Nephron progenitor cell (in vitro differentiated cells): ENCODE data around the gene LARP4.
A peak's percentile ranks its signal among the peaks of the same experiment; 100 is the strongest.

ENCODE experiments used
- DNase-seq: peaks from one replicate; pipeline ENCODE4 v3.0.0; 2021
- H3K27ac Mint-ChIP-seq: 2 replicates; pipeline ENCODE4 v1.8.0; 2021; ENCODE audit warnings: mild to moderate bottlenecking, moderate library complexity, mixed read lengths
- H3K27me3 Mint-ChIP-seq: 2 replicates; pipeline ENCODE4 v1.8.0; 2021; ENCODE audit warnings: mild to moderate bottlenecking, low read depth, mixed read lengths; ENCODE audit not compliant: poor library complexity
- H3K36me3 Mint-ChIP-seq: 2 replicates; pipeline ENCODE4 v1.8.0; 2021; ENCODE audit warnings: low read depth, mixed read lengths
- H3K4me1 Mint-ChIP-seq: 2 replicates; pipeline ENCODE4 v1.8.0; 2021; ENCODE audit warnings: mixed read lengths
- H3K4me3 Mint-ChIP-seq: 2 replicates; pipeline ENCODE4 v1.8.0; 2021; ENCODE audit warnings: mild to moderate bottlenecking, moderate library complexity, mixed read lengths
- H3K9me3 Mint-ChIP-seq: 2 replicates; pipeline ENCODE4 v1.8.0; 2021; ENCODE audit warnings: mild to moderate bottlenecking, moderate library complexity, mixed read lengths
- CTCF ChIP-seq: fragments of 200-600 bp; sonication (generic); IDR thresholded peaks from 2 replicates; pipeline ENCODE4 v1.5.0; 2021; ENCODE audit warnings: antibody characterized with exemption

LARP4 gene

GRCh38 chr12:50524621-50525020, 123.9 kb downstream of the LARP4 start:
- H3K27ac Mint-ChIP-seq: no peak overlapping the region
- no peak for TF ChIP-seq CTCF

GRCh38 chr12:50525422-50525821, 124.7 kb downstream of the LARP4 start:
- no peaks in the 10 kb centered on the region for H3K27me3 Mint-ChIP-seq
- H3K9me3 Mint-ChIP-seq: peaks cover 21% of the 10 kb centered on the region
- H3K27ac Mint-ChIP-seq: peak overlapping the region; percentile 11
- no peak for TF ChIP-seq CTCF
- H3K4me3 Mint-ChIP-seq: no peak overlapping the region
- H3K4me1 Mint-ChIP-seq: peaks cover 20% of the 10 kb centered on the region
- H3K36me3 Mint-ChIP-seq: peaks cover 47% of the 10 kb centered on the region
- DNase-seq: no peak

More at GRCh38 chr12:50524621-50525020, 123.9 kb downstream of the LARP4 start:
- peaks cover 21% of the 10 kb centered on the region for H3K9me3 Mint-ChIP-seq
- DNase-seq: no peak
- H3K4me1 Mint-ChIP-seq: peaks cover 20% of the 10 kb centered on the region
- no peak overlapping the region for H3K4me3 Mint-ChIP-seq
- peaks cover 49% of the 10 kb centered on the region for H3K36me3 Mint-ChIP-seq
- H3K27me3 Mint-ChIP-seq: no peaks in the 10 kb centered on the region

- DNase-seq: no peak
- TF ChIP-seq CTCF: no peak
- Mint-ChIP-seq H3K27ac (no peak overlapping the region), H3K27me3 (no peaks in the 10 kb centered on the region), H3K36me3 (peaks cover 38% of the 10 kb centered on the region), H3K9me3 (peaks cover 17% of the 10 kb centered on the region), H3K4me3 (no peak overlapping the region), H3K4me1 (peaks cover 20% of the 10 kb centered on the region)
Observed at GRCh38 chr12:50527359-50527726, 126.7 kb downstream of the LARP4 start.

GRCh38 chr12:50528800-50529199, 128.1 kb downstream of the LARP4 start:
- peak overlapping the region; percentile 27 for H3K27ac Mint-ChIP-seq
- no peak overlapping the region for H3K4me3 Mint-ChIP-seq
- no peaks in the 10 kb centered on the region for H3K27me3 Mint-ChIP-seq
- H3K36me3 Mint-ChIP-seq: peaks cover 23% of the 10 kb centered on the region
- H3K9me3 Mint-ChIP-seq: peaks cover 7% of the 10 kb centered on the region
- TF ChIP-seq CTCF: no peak
- H3K4me1 Mint-ChIP-seq: peaks cover 20% of the 10 kb centered on the region
- no peak for DNase-seq

GRCh38 chr12:50529345-50529744, 128.7 kb downstream of the LARP4 start:
- no peak for DNase-seq
- peak overlapping the region; percentile 20 for H3K27ac Mint-ChIP-seq
- no peaks in the 10 kb centered on the region for H3K27me3 Mint-ChIP-seq
- H3K4me3 Mint-ChIP-seq: no peak overlapping the region
- peaks cover 20% of the 10 kb centered on the region for H3K4me1 Mint-ChIP-seq
- TF ChIP-seq CTCF: no peak
- H3K9me3 Mint-ChIP-seq: peaks cover 2% of the 10 kb centered on the region
- peaks cover 18% of the 10 kb centered on the region for H3K36me3 Mint-ChIP-seq
